H9 (cell line): ENCODE measurements around the gene FEZF2. TPM values are rescaled to one million over a fixed set of nuclear protein-coding genes. Genes with fewer than 3 reads are reported as not detected.

Source experiments
- DNase-seq: peaks from one replicate; pipeline ENCODE4 v3.0.0-alpha.2; 2017
- H2AFZ ChIP-seq: one replicate; pipeline ENCODE4 v1.6.1; 2013; ENCODE audit warnings: mild to moderate bottlenecking, low read length, control low read depth, moderate library complexity
- H2AK5ac ChIP-seq: 2 replicates; pipeline ENCODE4 v1.6.1; 2013; ENCODE audit warnings: low read length, control low read depth, mixed read lengths; ENCODE audit not compliant: insufficient read length
- H2BK120ac ChIP-seq: one replicate; pipeline ENCODE4 v1.6.1; 2013; ENCODE audit warnings: low read depth, mild to moderate bottlenecking, low read length, control low read depth, inconsistent platforms; ENCODE audit not compliant: poor library complexity, severe bottlenecking
- H2BK12ac ChIP-seq: 2 replicates; pipeline ENCODE4 v1.6.1; 2013; ENCODE audit warnings: low read length, control low read depth, mixed read lengths, low read depth; ENCODE audit not compliant: insufficient read length
- H2BK15ac ChIP-seq: 2 replicates; pipeline ENCODE4 v1.6.1; 2013; ENCODE audit warnings: low read depth, low read length, control low read depth
- H2BK20ac ChIP-seq: one replicate; pipeline ENCODE4 v1.6.1; 2013; ENCODE audit warnings: low read depth, mild to moderate bottlenecking, low read length, control low read depth, inconsistent platforms; ENCODE audit not compliant: poor library complexity, severe bottlenecking
- H2BK5ac ChIP-seq: 2 replicates; pipeline ENCODE4 v1.6.1; 2013; ENCODE audit warnings: low read length, control low read depth, mixed read lengths; ENCODE audit not compliant: insufficient read length
- H3K14ac ChIP-seq: 2 replicates; pipeline ENCODE4 v1.6.1; 2013; ENCODE audit warnings: low read length, control low read depth; ENCODE audit not compliant: insufficient read depth
- H3K18ac ChIP-seq: 2 replicates; pipeline ENCODE4 v1.6.1; 2013; ENCODE audit warnings: low read depth, mild to moderate bottlenecking, mixed read lengths, low read length, control low read depth; ENCODE audit not compliant: insufficient read length
- H3K23ac ChIP-seq: 2 replicates; pipeline ENCODE4 v1.6.1; 2013; ENCODE audit warnings: low read length, control low read depth, mixed read lengths, low read depth; ENCODE audit not compliant: insufficient read length
- H3K23me2 ChIP-seq: 2 replicates; pipeline ENCODE4 v1.6.1; 2013; ENCODE audit warnings: low read depth, mild to moderate bottlenecking, mixed read lengths, low read length, control low read depth; ENCODE audit not compliant: insufficient read length, poor library complexity, severe bottlenecking
- H3K27ac ChIP-seq: 2 replicates; pipeline ENCODE4 v1.5.1; 2013; ENCODE audit warnings: low read length, control low read depth, mixed read lengths, low read depth; ENCODE audit not compliant: insufficient read length
- H3K27me3 ChIP-seq: 2 replicates; pipeline ENCODE4 v1.6.1; 2013; ENCODE audit warnings: low read length, control low read depth, inconsistent platforms; ENCODE audit not compliant: insufficient read depth
- H3K4ac ChIP-seq: 2 replicates; pipeline ENCODE4 v1.6.1; 2013; ENCODE audit warnings: low read depth, mild to moderate bottlenecking, control low read depth, inconsistent platforms, low read length, moderate library complexity
- H3K4me1 ChIP-seq: 2 replicates; pipeline ENCODE4 v1.6.1; 2013; ENCODE audit warnings: low read length, control low read depth, inconsistent platforms; ENCODE audit not compliant: insufficient read depth
- H3K4me2 ChIP-seq: 2 replicates; pipeline ENCODE4 v1.6.1; 2013; ENCODE audit warnings: low read length, control low read depth, mixed read lengths; ENCODE audit not compliant: insufficient read length, insufficient read depth
- H3K56ac ChIP-seq: 2 replicates; pipeline ENCODE4 v1.6.1; 2013; ENCODE audit warnings: low read depth, mild to moderate bottlenecking, mixed read lengths, low read length, control low read depth; ENCODE audit not compliant: insufficient read length
- H3K79me1 ChIP-seq: 2 replicates; pipeline ENCODE4 v1.6.1; 2013; ENCODE audit warnings: low read depth, mild to moderate bottlenecking, moderate library complexity, low read length, control low read depth, inconsistent platforms; ENCODE audit not compliant: insufficient read depth, poor library complexity, severe bottlenecking
- H3K79me2 ChIP-seq: 2 replicates; pipeline ENCODE4 v1.6.1; 2013; ENCODE audit warnings: low read length, control low read depth, inconsistent platforms; ENCODE audit not compliant: insufficient read depth
- H3K9ac ChIP-seq: 2 replicates; pipeline ENCODE4 v1.6.1; 2013; ENCODE audit warnings: low read length, control low read depth, mixed read lengths; ENCODE audit not compliant: insufficient read length; ENCODE audit errors: extremely low read depth
- H3K9me3 ChIP-seq: one replicate; pipeline ENCODE4 v1.6.1; 2013; ENCODE audit warnings: low read depth, low read length, inconsistent platforms; ENCODE audit not compliant: control insufficient read depth
- H3T11ph ChIP-seq: one replicate; pipeline ENCODE4 v1.6.1; 2013; ENCODE audit warnings: mild to moderate bottlenecking, low read length, control low read depth, inconsistent platforms
- H4K20me1 ChIP-seq: one replicate; pipeline ENCODE4 v1.6.1; 2013; ENCODE audit not compliant: control insufficient read depth, insufficient read length, insufficient read depth
- H4K5ac ChIP-seq: 2 replicates; pipeline ENCODE4 v1.6.1; 2013; ENCODE audit warnings: low read depth, mild to moderate bottlenecking, mixed read lengths, low read length, control low read depth; ENCODE audit not compliant: insufficient read length
- H4K8ac ChIP-seq: replicated peaks from 2 replicates; pipeline ENCODE4 v1.6.1; 2013; ENCODE audit warnings: low read length, control low read depth, mixed read lengths, low read depth; ENCODE audit not compliant: insufficient read length
- H4K91ac ChIP-seq: 2 replicates; pipeline ENCODE4 v1.6.1; 2013; ENCODE audit warnings: low read depth, mild to moderate bottlenecking, moderate library complexity, mixed read lengths, low read length, control low read depth; ENCODE audit not compliant: insufficient read length
- H3K27ac Mint-ChIP-seq, 3 experiments: 2 replicates in 2 of 3; 3 replicates in 1 of 3; pipeline ENCODE4 v1.8.0; 2020 to 2021; ENCODE audit warnings: mixed read lengths in 3 of 3, mild to moderate bottlenecking in 1 of 3, moderate library complexity in 1 of 3
- H3K27me3 Mint-ChIP-seq: 2 replicates; pipeline ENCODE4 v1.8.0; 2021; ENCODE audit warnings: low read depth, mild to moderate bottlenecking, moderate library complexity, mixed read lengths
- H3K36me3 Mint-ChIP-seq, 3 experiments: 2 replicates in 2 of 3; 3 replicates in 1 of 3; pipeline ENCODE4 v1.8.0; 2020 to 2021; ENCODE audit warnings: low read depth in 3 of 3, mixed read lengths in 3 of 3; ENCODE audit not compliant: insufficient read depth in 1 of 3
- H3K4me1 Mint-ChIP-seq, 2 experiments: 2 replicates each; pipeline ENCODE4 v1.8.0; 2020; ENCODE audit warnings: mixed read lengths in 2 of 2
- H3K4me3 Mint-ChIP-seq, 2 experiments: 2 replicates in 1 of 2; 3 replicates in 1 of 2; pipeline ENCODE4 v1.8.0; 2020 to 2021; ENCODE audit warnings: mild to moderate bottlenecking in 2 of 2, mixed read lengths in 2 of 2, moderate library complexity in 1 of 2
- H3K9me3 Mint-ChIP-seq, 2 experiments: 2 replicates in 1 of 2; 3 replicates in 1 of 2; pipeline ENCODE4 v1.8.0; 2020; ENCODE audit warnings: mild to moderate bottlenecking in 2 of 2, mixed read lengths in 2 of 2, moderate library complexity in 1 of 2
- total RNA-seq: library from RNA; stranded (reverse); gene quantifications from 2 replicates; pipeline ENCODE4 v1.2.1, GENCODE V29; 2021
- TF ChIP-seq, protein P1 (sequence below): fragments of 200-600 bp; sonication (generic); conservative IDR thresholded peaks from 3 replicates; pipeline ENCODE4 v1.8.0; 2021; ENCODE audit warnings: antibody characterized with exemption, mild to moderate bottlenecking

The FEZF2 gene
- total RNA-seq, 1 experiment from 2014 or later = 0.11 TPM

DNA sequence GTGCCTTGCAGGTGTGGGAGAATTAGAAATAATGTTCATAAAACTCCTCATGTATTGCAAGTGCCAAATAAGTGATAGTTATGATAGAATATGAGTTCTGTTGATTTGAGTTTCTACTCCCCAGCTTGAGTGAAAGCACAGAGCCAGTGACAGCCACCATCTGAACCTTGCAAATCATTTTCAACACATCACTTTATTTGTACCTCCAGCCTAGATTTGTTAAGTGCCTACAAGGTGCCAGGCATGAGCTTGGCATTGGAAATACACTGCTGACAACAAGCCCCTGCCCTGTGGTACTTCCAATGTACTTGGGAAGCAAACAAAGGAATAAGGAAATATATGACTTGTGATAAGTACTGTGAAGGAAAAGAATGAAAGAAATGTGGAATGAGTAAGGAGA is 17.0 kb downstream of the FEZF2 start:
- Histone ChIP-seq H3K4ac (no peak overlapping the region), H3K27ac (no peak overlapping the region), H4K20me1 (no peaks in the 10 kb centered on the region), H2AK5ac (no peak overlapping the region), H3K23ac (no peak overlapping the region), H2AFZ (no peak overlapping the region), H2BK15ac (no peak overlapping the region), H3K4me1 (no peaks in the 10 kb centered on the region), H2BK12ac (no peak overlapping the region), H2BK120ac (no peak overlapping the region), H3K27me3 (peaks cover 22% of the 10 kb centered on the region; the same call in 1 of the 2 replicates), H3K79me1 (no peaks in the 10 kb centered on the region), H2BK20ac (no peak overlapping the region), H3T11ph (no peak overlapping the region), H2BK5ac (no peak overlapping the region), H4K5ac (no peak overlapping the region), H3K9ac (no peak overlapping the region), H3K4me2 (no peak overlapping the region), H3K79me2 (0 out of 2 replicates have a peak, but pooled peaks cover 2% of the 10 kb centered on the region), H3K14ac (no peak overlapping the region), H4K8ac (no peak overlapping the region), H3K56ac (no peak overlapping the region), H3K9me3 (no peaks in the 10 kb centered on the region), H3K23me2 (no peaks in the 10 kb centered on the region), H3K18ac (no peak overlapping the region), H4K91ac (no peak overlapping the region)
- DNase-seq = no peak
- no peaks in the 10 kb centered on the region for H3K4me1 Mint-ChIP-seq
- peaks cover 3% of the 10 kb centered on the region for H3K27me3 Mint-ChIP-seq
- H3K27ac Mint-ChIP-seq = no peak overlapping the region
- TF ChIP-seq, protein P1, sequence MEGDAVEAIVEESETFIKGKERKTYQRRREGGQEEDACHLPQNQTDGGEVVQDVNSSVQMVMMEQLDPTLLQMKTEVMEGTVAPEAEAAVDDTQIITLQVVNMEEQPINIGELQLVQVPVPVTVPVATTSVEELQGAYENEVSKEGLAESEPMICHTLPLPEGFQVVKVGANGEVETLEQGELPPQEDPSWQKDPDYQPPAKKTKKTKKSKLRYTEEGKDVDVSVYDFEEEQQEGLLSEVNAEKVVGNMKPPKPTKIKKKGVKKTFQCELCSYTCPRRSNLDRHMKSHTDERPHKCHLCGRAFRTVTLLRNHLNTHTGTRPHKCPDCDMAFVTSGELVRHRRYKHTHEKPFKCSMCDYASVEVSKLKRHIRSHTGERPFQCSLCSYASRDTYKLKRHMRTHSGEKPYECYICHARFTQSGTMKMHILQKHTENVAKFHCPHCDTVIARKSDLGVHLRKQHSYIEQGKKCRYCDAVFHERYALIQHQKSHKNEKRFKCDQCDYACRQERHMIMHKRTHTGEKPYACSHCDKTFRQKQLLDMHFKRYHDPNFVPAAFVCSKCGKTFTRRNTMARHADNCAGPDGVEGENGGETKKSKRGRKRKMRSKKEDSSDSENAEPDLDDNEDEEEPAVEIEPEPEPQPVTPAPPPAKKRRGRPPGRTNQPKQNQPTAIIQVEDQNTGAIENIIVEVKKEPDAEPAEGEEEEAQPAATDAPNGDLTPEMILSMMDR = no peak
- H3K4me3 Mint-ChIP-seq = no peak overlapping the region
- no peaks in the 10 kb centered on the region for H3K9me3 Mint-ChIP-seq
- H3K36me3 Mint-ChIP-seq = no peaks in the 10 kb centered on the region
